GM21737 (cell line): ENCODE results near the gene ZFP36L1.

ENCODE experiments used
- ATAC-seq: cut with Tn5 transposase; IDR thresholded peaks from one replicate; pipeline ENCODE4 v1.9.1; 2021; ENCODE audit warnings: mild to moderate bottlenecking, moderate library complexity; ENCODE audit not compliant: unreplicated experiment

ZFP36L1 gene, protein sequence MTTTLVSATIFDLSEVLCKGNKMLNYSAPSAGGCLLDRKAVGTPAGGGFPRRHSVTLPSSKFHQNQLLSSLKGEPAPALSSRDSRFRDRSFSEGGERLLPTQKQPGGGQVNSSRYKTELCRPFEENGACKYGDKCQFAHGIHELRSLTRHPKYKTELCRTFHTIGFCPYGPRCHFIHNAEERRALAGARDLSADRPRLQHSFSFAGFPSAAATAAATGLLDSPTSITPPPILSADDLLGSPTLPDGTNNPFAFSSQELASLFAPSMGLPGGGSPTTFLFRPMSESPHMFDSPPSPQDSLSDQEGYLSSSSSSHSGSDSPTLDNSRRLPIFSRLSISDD

DNA sequence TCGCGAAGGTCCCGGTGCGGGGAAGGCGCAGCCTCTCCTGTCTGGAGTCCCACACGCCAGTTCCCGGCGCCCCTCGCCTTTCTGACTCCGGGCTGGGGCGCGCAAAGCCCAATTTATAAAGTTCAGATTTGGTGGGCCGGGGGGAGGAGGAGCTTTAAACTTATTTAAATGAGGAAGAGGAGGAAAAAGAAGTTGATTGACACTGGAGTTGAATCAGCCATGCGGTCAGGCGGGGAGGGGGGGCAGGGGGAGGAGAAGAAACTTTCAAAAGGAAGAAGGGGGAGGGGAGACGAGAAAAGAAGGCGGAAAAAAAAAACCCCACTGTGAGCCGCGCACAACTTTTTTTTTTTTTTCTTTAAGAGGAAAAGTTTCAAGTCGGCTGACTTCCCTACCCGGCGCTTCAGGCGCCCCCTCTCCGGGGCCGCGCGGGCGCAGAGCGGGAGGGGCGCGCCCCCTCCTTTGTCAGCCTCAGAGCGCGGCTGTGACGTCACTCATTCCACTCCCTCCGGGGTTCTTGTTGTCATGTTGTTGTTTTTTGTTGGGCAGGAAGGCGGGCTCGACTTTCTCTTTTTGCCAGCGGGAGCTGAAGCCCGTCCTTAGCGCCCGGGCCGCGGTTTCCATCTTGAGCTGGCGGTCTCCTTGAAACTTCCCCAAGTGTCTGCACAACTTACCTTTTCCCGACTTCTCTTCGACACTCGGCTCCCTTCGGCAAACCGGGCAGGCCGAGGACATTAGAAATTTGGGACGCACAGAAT lies at the start of gene ZFP36L1:
TSS of gene ZFP36L1 (minus strand) at position 89 of the 755 bp plus-strand sequence. CDS start 129 bp downstream, outside the sequence.
- peak; percentile 30 for ATAC-seq

DNA sequence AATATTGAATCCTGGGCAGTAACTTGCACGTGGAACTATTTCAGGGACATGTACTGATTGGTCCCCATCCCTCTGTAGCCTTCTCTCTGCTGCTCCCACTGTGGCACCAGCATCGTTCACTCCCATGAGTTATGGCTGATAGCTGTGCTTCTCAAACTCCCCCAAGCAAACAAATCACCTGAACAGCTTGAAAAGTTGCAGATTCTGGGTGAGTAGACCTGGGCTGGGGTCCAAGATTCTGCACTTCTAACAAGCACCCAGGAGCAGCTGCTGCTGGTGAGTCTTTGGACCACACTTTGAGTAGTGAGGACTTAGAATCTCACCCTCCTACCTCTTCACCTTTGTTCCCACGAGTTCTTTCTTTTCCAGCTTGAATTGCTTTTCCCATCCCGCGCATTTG lies 49.4 kb upstream of the ZFP36L1 start:
- no peak for ATAC-seq

DNA sequence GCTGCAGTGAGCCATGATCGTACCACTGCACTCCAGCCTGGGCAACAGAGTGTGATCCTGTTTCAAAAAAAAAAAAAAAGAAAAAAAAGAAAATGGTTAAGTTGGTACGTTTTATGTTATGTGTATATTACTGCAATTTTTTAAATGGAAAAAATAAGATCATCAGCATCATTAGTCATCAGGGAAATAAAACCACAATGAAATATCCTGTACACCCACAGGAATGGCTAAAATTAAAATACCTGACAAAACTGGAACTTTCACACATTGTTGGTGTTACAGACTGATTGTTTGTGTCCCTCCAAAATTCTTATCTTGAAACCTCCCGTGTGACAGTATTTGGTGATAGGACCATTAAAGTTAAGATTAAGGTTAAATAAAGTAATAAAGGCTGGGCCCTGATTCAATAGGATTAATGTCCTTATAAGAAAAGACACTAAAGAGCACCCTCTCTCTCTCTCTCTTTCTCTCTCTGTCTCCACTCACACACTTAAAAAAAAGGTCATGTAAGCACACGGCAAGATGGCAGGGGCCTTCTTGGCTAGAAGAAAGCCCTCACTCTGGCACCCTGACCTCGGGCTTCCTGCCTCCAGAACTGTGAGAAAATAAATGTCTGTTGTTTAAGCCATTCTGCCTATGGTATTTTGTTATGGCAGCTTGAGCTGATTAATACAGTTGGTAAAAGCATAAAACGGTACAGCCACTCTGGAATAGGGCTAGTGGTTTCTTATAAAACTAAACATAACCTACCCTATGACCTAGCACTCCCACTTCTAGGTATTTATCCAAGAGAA lies 48.3 kb upstream of the ZFP36L1 start:
- ATAC-seq = no peak

DNA sequence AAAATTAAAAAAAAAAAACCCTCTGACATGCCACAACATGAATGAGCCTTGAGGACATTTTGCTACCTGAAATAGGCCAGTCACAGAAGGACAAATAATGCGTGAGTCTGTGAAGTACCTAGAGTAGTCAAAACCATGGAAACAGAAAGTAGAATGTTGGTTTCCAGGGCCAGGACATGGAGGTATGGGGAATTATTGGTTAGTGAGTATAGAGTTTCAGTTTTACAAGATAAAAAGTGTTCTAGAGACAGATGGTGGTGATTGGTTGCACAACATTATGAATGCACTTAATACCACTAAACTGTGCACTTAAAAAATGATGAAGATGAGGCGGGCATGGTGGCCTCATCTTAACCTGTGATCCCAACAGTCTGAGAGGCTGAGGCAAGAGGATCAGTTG lies 47.6 kb upstream of the ZFP36L1 start:
- ATAC-seq = no peak

DNA sequence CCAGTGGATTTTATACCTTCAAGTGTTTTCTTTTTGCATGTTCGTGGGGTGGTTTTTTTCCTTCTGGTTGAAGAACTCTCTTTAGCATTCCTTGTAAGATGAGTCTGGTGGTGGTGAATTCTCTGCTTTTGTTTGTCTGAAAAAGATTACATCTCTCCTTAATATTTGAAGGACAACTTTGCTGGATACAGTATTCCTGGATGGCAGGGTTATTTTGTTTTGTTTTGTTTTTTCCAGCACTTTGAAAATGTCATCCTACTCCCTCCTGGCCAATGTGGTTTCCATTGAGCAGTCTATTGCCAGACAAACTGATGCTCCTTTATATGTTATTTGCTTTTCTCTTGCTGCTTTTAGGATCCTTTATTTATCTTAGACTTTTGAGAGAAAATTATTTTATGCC lies 43.2 kb upstream of the ZFP36L1 start:
- no peak for ATAC-seq

DNA sequence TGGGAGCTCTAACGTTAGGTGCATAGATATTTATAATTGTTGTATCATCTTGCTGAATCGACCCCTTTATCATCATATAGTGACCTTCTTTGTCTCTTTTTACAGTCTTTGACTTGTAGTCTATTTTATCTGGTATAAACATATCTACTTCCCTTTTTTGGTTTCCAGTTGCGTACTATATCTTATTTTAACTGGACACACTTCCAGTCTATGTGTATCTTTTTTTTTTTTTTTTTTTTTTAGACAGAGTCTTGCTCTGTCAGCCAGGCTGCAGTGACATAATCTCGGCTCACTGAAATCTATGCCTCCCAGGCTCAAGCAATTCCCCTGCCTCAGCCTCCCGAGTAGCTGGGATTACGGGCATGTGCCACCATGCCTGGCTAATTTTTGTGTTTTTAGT lies 41.9 kb upstream of the ZFP36L1 start:
- ATAC-seq = no peak

DNA sequence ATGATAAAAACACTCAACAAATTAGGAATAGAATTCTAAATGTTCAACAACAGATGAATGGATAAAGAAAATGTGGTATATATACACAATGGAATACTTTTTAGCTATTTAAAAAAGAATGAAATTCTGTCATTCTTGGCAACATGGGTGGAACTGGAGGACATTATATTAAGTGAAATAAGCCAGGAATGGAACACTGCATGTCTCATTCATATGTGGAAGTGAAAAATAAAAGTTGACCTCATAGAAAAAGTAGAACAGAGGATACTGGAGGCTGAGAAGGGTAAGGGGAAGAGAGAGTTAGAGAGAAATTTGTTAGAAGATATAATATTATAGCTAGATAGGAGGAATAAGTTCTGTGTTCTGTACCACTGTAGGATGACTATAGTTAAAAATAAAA lies 35.8 kb upstream of the ZFP36L1 start:
- no peak for ATAC-seq

DNA sequence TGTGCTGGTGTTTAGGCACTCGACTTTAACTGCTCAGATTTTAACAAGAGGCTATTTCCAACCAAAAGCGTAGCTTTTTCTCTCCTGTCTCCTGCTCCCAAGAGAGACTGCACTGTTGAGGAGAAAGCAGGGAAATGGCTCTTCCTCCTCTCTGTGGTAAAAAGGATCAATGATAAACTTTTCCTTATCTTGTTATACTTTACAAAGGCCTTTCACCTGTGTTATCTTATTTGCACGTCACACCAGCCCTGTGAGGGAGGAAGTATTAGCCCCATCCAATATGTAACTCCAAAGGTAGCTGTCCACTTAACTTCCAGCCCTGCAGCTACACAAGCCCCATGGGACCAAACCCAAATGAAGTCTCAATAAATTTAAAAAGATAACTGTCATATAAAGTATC lies 32.9 kb upstream of the ZFP36L1 start:
- no peak for ATAC-seq

DNA sequence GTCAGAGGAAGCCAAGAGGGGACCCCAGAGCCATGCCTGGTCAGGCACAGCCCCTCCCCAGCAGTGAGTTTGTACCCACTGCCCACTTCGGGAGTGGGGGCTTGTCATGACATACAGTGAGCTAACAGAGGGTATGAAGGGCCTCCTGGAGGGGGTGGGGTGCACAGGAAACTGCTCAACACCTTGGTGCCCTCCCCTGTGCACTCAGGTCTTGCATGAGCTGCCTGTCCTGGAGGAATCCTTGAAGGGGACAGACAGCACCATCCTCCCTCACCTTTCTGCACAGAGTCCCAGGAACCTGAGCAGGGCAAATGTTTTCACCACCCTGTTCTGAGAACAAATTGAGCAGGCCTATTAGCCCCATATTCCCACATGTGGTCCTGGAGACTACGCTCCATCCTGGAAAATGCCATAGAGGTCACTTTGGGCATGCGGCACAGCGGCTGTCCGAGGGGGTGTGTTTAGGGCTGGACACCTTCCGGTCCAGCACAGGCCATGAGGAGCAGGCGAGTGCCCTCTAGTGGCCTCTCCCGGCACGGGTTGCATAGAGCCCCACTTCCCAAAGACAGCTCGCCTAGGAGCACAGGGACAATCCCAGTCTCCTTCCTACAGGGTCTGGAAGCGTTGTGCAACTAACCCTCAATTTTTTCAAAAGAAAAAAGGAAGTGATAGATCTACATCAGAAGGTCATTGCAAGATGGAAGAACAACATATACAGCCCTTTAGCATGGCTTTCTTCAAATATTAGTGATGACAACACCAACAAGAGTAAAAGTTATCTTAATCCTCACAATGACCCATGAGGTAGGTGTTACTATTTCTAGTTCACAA lies 31.9 kb upstream of the ZFP36L1 start:
- ATAC-seq = no peak

DNA sequence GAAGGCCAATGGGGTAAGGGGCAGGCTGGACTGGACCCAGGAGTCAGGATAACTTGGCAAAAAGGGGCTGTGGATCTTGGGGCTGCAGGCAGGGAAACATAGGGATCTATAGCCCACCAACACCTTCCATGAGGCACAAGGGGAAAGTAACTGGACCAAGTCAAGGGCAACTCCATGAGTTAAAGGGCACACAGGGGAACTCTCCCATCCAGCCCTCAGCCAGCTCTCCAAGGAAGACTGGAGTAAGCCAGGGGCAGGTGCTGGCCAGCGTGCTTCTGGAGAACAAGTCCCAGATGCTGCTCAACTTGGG lies 31.3 kb upstream of the ZFP36L1 start:
- no peak for ATAC-seq

DNA sequence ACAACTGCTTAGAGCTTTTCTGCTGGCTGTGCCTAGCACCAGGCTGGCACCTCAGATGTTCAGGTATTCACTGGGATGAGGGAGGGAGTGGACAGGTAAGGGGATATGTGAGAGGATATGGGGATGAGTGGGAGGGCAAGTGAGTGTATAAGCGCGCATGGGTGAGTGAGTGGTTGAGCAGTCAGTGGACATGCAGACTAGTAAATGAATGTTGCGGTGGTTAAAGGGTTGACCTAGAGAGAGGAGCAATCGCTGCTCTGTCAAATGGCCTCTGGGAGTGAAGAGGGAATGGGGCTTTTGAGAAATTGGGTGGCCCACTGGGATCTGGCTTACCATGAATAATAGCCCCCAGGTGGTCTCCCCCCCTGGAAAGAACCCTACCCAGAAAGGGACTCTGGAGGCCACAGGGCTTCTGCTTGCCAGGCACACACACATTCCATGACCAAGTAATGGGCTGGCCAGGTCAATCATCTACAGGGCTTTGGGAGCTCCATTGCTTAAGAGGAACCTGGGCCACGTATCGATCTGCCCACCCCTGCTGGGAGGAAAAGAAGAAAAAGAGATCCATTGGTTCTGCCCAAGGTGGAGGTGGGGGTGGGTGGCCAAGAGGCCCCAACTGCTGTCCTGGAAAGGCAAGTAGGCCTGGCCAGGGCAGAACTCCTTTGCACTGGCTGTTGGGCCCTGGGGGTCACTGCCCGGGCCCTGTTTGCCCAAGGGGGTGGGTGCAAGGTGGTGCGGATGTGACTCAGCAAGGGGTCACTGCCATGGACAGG lies 30.8 kb upstream of the ZFP36L1 start:
- no peak for ATAC-seq

DNA sequence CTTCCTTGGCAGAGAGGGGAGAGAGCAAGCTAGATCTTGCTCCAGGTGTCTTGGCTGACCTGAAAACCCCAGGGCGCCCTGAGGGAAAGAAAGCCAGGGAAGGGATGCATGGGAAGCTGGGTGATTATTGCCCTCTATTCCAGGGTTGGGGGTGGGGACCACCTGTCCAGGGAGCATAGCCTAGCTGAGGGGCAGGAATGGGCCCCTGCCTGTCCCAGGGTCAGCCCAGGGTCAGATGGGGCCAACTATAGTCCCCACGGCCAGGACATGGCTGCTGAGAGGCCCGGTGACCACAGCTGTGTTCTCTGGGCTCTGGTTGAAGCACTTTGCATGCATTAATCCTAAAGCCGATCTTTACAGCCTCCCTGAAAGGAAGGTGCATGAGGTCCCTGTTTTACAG lies 30.1 kb upstream of the ZFP36L1 start:
- ATAC-seq = no peak

DNA sequence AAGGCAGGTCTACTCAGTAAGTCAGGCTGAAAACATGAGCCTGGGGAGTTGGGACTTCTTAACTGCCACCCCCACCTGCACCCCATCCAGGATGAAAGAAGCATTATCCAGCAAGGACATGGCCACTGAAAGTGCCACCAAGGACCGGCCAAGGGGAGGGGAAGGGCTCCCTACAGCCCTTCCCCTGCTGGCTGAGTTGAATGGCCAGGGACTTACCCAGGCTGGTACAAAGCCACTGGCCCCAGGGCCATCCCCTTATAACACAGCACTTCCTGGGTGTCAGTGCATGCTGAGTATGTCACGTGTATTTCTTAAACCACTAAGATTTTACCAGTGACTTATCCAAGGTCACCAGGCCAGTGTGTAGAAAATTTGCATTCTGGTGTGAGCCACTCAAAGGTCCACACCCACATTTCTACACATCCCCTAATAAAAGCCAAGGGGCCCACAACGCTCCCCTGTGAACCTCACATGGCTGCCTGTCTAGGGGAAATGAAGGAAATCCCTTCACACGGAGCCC lies 29.3 kb upstream of the ZFP36L1 start:
- peak; percentile 52 for ATAC-seq

DNA sequence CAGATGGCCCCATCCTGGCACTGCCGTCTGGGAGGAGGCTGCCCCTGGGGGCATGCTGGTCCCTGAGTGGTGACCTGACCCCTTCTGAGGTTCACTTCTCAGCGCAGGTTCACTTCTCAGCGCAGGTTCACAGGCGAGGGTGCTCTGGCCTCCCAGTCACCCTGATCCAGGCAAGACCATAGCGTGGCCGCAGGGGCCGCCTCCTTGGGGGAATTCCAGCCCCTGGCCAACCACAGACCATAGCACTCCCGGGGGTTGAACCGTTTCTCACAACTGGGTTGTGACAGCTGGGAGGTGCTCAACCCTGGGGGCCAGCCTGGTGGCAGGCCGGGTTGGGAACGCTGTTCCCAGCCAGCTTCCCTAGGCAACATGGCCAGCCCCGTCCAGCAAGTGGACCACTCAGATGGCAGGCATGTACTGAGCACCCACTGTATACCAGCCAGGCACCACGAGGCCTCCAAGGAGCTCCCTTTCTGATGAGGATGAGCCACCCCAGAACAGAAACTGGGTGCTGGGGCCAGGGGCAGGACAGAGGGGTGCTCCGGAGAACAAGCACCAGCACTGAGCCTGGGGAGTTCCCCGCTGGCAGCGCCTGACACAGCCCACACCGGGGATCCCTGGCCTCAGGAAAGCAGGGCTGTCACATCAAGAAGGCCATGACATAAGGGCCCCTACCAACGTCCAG lies 28.3 kb upstream of the ZFP36L1 start:
- no peak for ATAC-seq

DNA sequence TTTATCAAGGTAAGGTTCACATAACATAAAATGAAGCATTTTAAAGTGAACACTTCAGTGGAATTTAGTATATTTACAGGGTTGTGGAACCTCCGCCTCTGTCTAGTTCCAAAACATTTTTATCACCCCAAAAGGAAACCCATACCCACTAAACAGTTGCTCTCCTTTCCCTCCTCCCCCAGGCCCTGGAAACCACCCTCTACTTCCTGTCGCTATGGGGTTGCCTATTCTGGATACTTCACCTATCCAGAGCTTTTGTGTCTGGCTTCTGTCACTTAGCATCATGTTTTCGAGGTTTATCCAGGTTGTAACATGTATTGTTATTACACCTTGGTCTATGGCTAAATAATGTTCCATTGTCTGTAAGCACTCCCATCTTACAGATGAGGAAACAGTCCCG lies 27.7 kb upstream of the ZFP36L1 start:
- no peak for ATAC-seq

DNA sequence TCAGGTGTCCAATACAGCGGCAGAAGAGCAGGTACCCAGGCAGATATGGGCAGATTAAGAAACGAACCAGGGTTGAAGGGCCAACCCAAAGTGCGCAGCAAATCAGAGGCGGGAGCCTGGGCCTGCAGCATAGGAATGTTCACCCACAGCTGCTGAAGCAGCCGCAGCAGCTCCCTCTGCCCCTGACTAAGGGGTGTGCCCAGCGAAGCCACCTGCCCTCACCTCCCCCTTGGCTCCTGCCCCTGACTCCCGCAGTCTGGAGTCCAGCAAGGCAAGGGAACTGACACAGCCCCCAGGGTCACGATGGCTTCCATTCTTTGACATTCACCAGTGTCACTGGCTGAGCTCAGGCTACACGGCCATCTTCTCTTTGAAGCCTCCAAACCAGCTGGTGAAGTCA lies 27.3 kb upstream of the ZFP36L1 start:
- no peak for ATAC-seq

DNA sequence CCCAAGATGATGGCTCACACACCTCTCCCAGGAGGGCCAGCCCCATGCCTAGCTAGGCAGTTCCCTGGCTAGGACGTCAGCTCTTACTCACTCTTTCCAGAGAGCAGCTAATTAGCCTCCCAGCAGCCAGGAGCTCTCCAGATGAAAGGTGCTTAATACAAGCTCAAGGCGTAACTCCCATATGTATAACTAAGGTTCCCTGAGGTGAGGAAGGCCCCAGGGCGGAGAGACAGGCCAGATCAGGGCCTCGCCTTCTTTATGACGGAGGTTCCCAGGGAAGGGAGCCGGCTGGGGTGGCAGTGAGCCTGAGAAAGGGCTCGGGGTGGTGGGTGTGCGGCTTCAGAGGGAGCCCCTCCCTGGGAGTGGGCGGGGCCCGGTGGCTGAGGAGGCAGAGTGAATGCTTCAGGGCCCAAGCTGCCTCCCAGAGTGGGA lies 26.4 kb upstream of the ZFP36L1 start:
- no peak for ATAC-seq

DNA sequence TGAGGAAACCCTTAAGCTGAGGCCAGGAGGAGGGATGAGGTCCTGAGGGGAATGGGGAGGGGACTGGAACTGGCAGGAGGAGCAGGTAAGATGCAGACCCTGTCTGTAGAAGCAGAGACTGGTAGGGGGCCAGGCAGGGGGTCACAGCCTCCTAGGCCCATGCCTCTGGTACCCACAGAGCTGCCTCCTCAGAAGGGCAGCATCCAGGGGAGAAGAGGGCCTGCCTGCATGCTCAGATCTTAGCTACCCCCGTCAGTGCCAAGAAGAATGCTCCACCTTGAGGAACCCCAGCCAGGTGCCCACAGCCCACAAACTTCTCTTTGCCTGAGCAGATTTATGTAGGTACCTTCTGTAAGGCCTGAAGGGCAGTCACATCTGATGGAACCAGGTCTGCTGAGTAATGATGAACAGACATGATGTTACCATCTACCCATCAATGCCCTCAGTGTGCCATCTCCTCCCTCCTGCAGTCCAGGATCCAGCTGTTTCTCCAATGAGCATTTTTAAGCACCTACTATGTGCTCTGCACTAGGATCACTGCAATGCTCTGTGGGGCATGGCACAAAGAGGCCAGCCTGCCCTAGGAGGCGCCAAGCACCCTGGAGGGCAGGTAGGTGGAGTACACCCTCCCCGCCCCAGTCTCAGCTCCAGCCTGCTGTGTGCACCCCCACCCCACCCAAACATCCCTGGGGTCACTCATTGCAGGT lies 24.8 kb upstream of the ZFP36L1 start:
- ATAC-seq = no peak

DNA sequence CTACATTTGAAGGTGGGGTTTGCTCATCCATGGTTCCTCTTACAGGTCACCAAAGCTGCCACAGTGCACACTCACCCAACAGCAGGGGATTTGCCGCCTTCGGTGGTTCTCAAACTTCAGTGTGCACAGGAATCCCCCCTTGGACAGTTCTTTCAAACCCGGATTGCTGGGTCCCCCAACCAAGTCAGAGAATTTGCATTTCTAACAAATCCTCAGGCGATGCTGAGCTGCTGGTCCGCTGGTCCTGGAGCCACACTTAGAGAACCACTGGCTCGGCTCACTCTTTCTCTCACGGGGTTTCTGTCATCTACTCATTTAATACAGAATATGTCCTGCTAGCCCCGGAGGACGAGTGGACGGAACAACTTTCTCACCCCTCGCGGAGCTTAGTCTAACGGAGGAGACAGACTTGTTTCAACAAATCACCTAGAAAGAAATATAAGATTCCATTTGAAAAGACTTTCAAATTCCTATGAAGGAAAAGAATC lies 24.1 kb upstream of the ZFP36L1 start:
- ATAC-seq = no peak
